Measurements from ENCODE around the gene PGGT1B.
"Not testable (repeated sequence)": the region's sequence is repeated elsewhere in the genome, so short reads cannot be mapped to it uniquely, and the experiment has no call there.

The PGGT1B gene

GRCh38 chr5:115249379-115249778 is 13.3 kb downstream of the PGGT1B start:
- DNase-seq: not testable (repeated sequence)

- DNase-seq: peak; percentile 45
These were observed 16.2 kb downstream of the PGGT1B start for GRCh38 chr5:115246361-115246991.

- no peak for DNase-seq
These were observed 19.3 kb downstream of the PGGT1B start for GRCh38 chr5:115243412-115243811.

GRCh38 chr5:115241881-115242642 is 20.6 kb downstream of the PGGT1B start:
- no peak for DNase-seq

GRCh38 chr5:115237066-115237465 is 25.6 kb downstream of the PGGT1B start:
- DNase-seq: no peak

GRCh38 chr5:115236599-115236998 is 26.1 kb downstream of the PGGT1B start:
- no peak for DNase-seq

GRCh38 chr5:115231598-115231997 is 31.1 kb downstream of the PGGT1B start:
- DNase-seq: no peak

- DNase-seq: no peak
These were observed 33.1 kb downstream of the PGGT1B start for GRCh38 chr5:115229606-115230005.

- no peak for DNase-seq
These were observed 35.4 kb downstream of the PGGT1B start for GRCh38 chr5:115227281-115227680.

- no peak for DNase-seq
These were observed 48.1 kb downstream of the PGGT1B start for GRCh38 chr5:115214541-115214940.

- peak; percentile 51 for DNase-seq
These were observed 53.4 kb downstream of the PGGT1B start for GRCh38 chr5:115209279-115209678.

GRCh38 chr5:115202952-115203351 is 59.7 kb downstream of the PGGT1B start:
- no peak for DNase-seq

- DNase-seq: no peak
These were observed 66.5 kb downstream of the PGGT1B start for GRCh38 chr5:115196161-115196560.

GRCh38 chr5:115194676-115195075 is 68.0 kb downstream of the PGGT1B start:
- DNase-seq: no peak

- no peak for DNase-seq
These were observed 69.4 kb downstream of the PGGT1B start for GRCh38 chr5:115193295-115193694.

GRCh38 chr5:115192098-115192497 is 70.6 kb downstream of the PGGT1B start:
- DNase-seq: no peak

- no peak for DNase-seq
These were observed 71.1 kb downstream of the PGGT1B start for GRCh38 chr5:115191474-115192031.

- DNase-seq: no peak
These were observed 72.3 kb downstream of the PGGT1B start for GRCh38 chr5:115190388-115190787.

- DNase-seq: no peak
These were observed 72.8 kb downstream of the PGGT1B start for GRCh38 chr5:115189866-115190265.

- DNase-seq: no peak
These were observed 75.9 kb downstream of the PGGT1B start for GRCh38 chr5:115186794-115187193.

GRCh38 chr5:115184770-115185169 is 77.9 kb downstream of the PGGT1B start:
- no peak for DNase-seq

- DNase-seq: no peak
These were observed 80.9 kb downstream of the PGGT1B start for GRCh38 chr5:115181757-115182156.

- peak; percentile 19 for DNase-seq
These were observed 82.4 kb downstream of the PGGT1B start for GRCh38 chr5:115180165-115180709.

Measured in CD4-positive, alpha-beta T cell treated with Interleukin-12 subunit alpha and Interleukin-12 subunit beta, for 1 hour (primary cell).